Measurements from ENCODE around the gene IGFBP2.

The IGFBP2 gene

GRCh38 chr2:216633616-216634369, 573 bp downstream of the IGFBP2 start:
- TF ChIP-seq CTCF (IDR thresholded peaks at IDR 0.05; ENCODE audit: low read length, missing control alignments): no peak
- DNase-seq (ENCODE audit: low read depth): no peak
- H3K4me3 ChIP-seq (replicated peaks; ENCODE audit: low read depth, low read length): peak overlapping the region; percentile 44

GRCh38 chr2:216634370-216635148, 1.3 kb downstream of the IGFBP2 start:
- peak overlapping the region; percentile 44 for H3K4me3 ChIP-seq (replicated peaks; ENCODE audit: low read depth, low read length)
- no peak for TF ChIP-seq CTCF (IDR thresholded peaks at IDR 0.05; ENCODE audit: low read length, missing control alignments)
- DNase-seq (ENCODE audit: low read depth): no peak

- peak overlapping the region; percentile 44 for H3K4me3 ChIP-seq (replicated peaks; ENCODE audit: low read depth, low read length)
- TF ChIP-seq CTCF (IDR thresholded peaks at IDR 0.05; ENCODE audit: low read length, missing control alignments): no peak
- no peak for DNase-seq (ENCODE audit: low read depth)
Observed at GRCh38 chr2:216635171-216635570, 2.0 kb downstream of the IGFBP2 start.

- no peak for TF ChIP-seq CTCF (IDR thresholded peaks at IDR 0.05; ENCODE audit: low read length, missing control alignments)
- DNase-seq (ENCODE audit: low read depth): no peak
- H3K4me3 ChIP-seq (replicated peaks; ENCODE audit: low read depth, low read length): no peak overlapping the region
Observed at GRCh38 chr2:216635701-216636550, 2.7 kb downstream of the IGFBP2 start.

- no peak overlapping the region for H3K4me3 ChIP-seq (replicated peaks; ENCODE audit: low read depth, low read length)
- TF ChIP-seq CTCF (IDR thresholded peaks at IDR 0.05; ENCODE audit: low read length, missing control alignments): no peak
- no peak for DNase-seq (ENCODE audit: low read depth)
Observed at GRCh38 chr2:216636551-216637450, 3.6 kb downstream of the IGFBP2 start.

- DNase-seq (ENCODE audit: low read depth): no peak
- no peak overlapping the region for H3K4me3 ChIP-seq (replicated peaks; ENCODE audit: low read depth, low read length)
- TF ChIP-seq CTCF (IDR thresholded peaks at IDR 0.05; ENCODE audit: low read length, missing control alignments): no peak
Observed at GRCh38 chr2:216637472-216637871, 4.3 kb downstream of the IGFBP2 start.

Measured in fibroblast of pulmonary artery (primary cell).